ENCODE data around the gene SUMF1. TPM values are rescaled to one million over a fixed set of nuclear protein-coding genes. Genes with fewer than 3 reads are reported as not detected.

SUMF1 gene
- total and polyA plus RNA-seq, 8 donors, result 7.1 to 25.8 (median 12.6) TPM

GRCh38 chr3:4512895-4513616 lies 46.0 kb upstream of the SUMF1 start:
- ATAC-seq (no peak), DNase-seq (no peak), FAIRE-seq (no peak)
- intact Hi-C loops (cut with DNase I), result no loop called here
- no peaks in the 10 kb centered on the region for H3K27me3 ChIP-seq
- no peak overlapping the region for H3K27ac ChIP-seq
- H3K36me3 ChIP-seq, result no peaks in the 10 kb centered on the region
- TF ChIP-seq CTCF (IDR thresholded peaks at IDR 0.05), result no peak
- 70 to 72% methylated on average over 15 of the region's 15 CpGs for WGBS, 2 donors
- H3K4me3 ChIP-seq, result no peak overlapping the region
- peaks cover 0 to 5% (median 0%) of the 10 kb centered on the region in 3 donors for H3K4me1 ChIP-seq
- H3K9me3 ChIP-seq, result no peaks in the 10 kb centered on the region

GRCh38 chr3:4511491-4512262 lies 44.6 kb upstream of the SUMF1 start:
- WGBS, 2 donors, result 76 to 79% methylated on average over 7 of the region's 7 CpGs
- Histone ChIP-seq H3K9me3 (no peaks in the 10 kb centered on the region), H3K4me1 (no peaks in the 10 kb centered on the region), H3K27ac (no peak overlapping the region), H3K36me3 (no peaks in the 10 kb centered on the region), H3K27me3 (no peaks in the 10 kb centered on the region), H3K4me3 (no peak overlapping the region)
- intact Hi-C loops (cut with DNase I), result no loop called here
- no peak for TF ChIP-seq CTCF (IDR thresholded peaks at IDR 0.05)
- no peak for FAIRE-seq
- no peak for ATAC-seq
- no peak for DNase-seq

- intact Hi-C loops (cut with DNase I), result no loop called here
- Histone ChIP-seq H3K27ac (no peak overlapping the region), H3K4me3 (no peak overlapping the region), H3K27me3 (no peaks in the 10 kb centered on the region), H3K9me3 (no peaks in the 10 kb centered on the region), H3K4me1 (peaks cover 0 to 2% (median 0%) of the 10 kb centered on the region in 3 donors), H3K36me3 (no peaks in the 10 kb centered on the region)
- 71 to 74% methylated on average over 5 of the region's 5 CpGs for WGBS, 2 donors
- no peak for DNase-seq
- TF ChIP-seq CTCF (IDR thresholded peaks at IDR 0.05), result no peak
- no peak for FAIRE-seq
- no peak for ATAC-seq
Measured at GRCh38 chr3:4509983-4510755, 43.1 kb upstream of the SUMF1 start.

GRCh38 chr3:4509043-4509442 lies 42.0 kb upstream of the SUMF1 start:
- no peak for FAIRE-seq
- intact Hi-C loops (cut with DNase I), result no loop called here
- Histone ChIP-seq H3K27ac (no peak overlapping the region), H3K36me3 (no peaks in the 10 kb centered on the region), H3K4me1 (peaks cover 0 to 5% (median 0%) of the 10 kb centered on the region in 3 donors), H3K4me3 (no peak overlapping the region), H3K27me3 (no peaks in the 10 kb centered on the region), H3K9me3 (no peaks in the 10 kb centered on the region)
- ATAC-seq, result no peak
- DNase-seq, result no peak
- TF ChIP-seq CTCF (IDR thresholded peaks at IDR 0.05), result no peak
